Measurements from ENCODE around the gene HOXC12.
A peak's percentile ranks its signal among the peaks of the same experiment; 100 is the strongest.

The HOXC12 gene

DNA sequence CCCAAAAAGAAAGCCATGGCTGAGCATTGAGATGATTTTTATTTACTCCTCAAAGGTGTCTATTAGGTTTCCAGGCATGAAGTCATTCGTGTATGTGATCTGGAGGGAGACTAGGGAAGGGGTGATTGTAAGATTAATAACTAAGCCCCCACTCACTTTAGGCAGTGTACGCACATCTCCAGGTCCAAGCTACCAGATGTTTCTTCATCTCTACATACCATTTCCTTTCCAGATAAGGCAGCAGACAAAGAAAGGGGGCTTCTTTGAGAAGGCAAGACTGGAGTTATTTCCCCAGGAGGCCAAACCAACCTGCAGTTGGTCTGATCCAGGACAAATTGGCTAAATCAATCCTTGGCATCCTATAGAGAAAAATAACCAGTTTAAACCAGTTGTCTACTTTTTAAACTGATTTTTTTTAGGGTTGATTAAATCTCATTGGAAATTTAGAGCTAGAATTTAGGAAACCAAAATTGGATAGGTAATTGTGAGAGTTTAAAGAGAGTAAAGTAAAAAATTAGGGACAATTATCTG, 12.2 kb upstream of the HOXC12 start:
- TF ChIP-seq, protein P1, sequence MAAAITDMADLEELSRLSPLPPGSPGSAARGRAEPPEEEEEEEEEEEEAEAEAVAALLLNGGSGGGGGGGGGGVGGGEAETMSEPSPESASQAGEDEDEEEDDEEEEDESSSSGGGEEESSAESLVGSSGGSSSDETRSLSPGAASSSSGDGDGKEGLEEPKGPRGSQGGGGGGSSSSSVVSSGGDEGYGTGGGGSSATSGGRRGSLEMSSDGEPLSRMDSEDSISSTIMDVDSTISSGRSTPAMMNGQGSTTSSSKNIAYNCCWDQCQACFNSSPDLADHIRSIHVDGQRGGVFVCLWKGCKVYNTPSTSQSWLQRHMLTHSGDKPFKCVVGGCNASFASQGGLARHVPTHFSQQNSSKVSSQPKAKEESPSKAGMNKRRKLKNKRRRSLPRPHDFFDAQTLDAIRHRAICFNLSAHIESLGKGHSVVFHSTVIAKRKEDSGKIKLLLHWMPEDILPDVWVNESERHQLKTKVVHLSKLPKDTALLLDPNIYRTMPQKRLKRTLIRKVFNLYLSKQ (tag by site-specific recombination; IDR thresholded peaks at IDR 0.05; ENCODE audit: borderline replicate concordance) = no peak
- TF ChIP-seq PRDM10 (tag by site-specific recombination; IDR thresholded peaks at IDR 0.05) = peak; percentile 99
- TF ChIP-seq ZNF354C (tag by site-specific recombination; IDR thresholded peaks at IDR 0.05; ENCODE audit: borderline replicate concordance, low read depth) = no peak
- no peak for TF ChIP-seq ZNF530 (tag by site-specific recombination; IDR thresholded peaks at IDR 0.05; ENCODE audit: low read depth)
- ChIA-PET CTCF (interaction anchor here (0.7 kb wide), 1 partner anchor 197 kb away, joined by 3 read pairs; no protein-coding TSS in a partner anchor), POLR2A (no interaction called here)
- H3K9me3 ChIP-seq (ENCODE audit: control insufficient read depth, insufficient read depth, low read depth, low read length) = no peaks in the 10 kb centered on the region
- no peak overlapping the region for H3K27ac ChIP-seq (ENCODE audit: extremely low read depth, low read depth, low read length)
- peaks cover 6% of the 10 kb centered on the region; the same call in 1 of the 2 replicates for H3K4me1 ChIP-seq (ENCODE audit: control insufficient read depth, insufficient read depth, low read length)
- H3K36me3 ChIP-seq (ENCODE audit: control insufficient read depth in 2 of 2, insufficient read depth in 1 of 2, low read length in 2 of 2) = peaks cover 0 to 22% of the 10 kb centered on the region in 2 experiments; a peak in 1 of 3 replicates
- no peak overlapping the region for H3K4me3 ChIP-seq (ENCODE audit: low read depth, low read length)

DNA sequence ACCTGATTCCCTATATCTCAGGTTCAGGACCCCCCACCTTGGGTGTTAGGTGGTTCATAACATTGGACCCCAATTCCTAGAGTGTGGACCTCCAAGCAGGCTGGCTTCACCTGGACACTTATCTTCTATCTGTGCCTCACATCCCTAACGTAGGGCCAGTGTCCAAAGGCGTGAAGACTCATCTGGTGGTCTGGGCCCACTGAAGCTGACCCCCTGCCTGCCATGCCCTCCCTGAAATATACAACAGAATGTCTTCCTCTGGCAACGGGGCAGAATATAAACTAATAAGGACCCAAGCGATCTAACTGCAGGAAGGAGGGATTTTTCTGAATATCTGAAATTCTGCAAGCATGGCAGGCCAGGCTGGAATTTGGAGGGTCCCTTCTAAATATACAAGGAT, 10.5 kb upstream of the HOXC12 start:
- POLR2A ChIA-PET = no interaction called here
- H3K4me1 ChIP-seq (ENCODE audit: control insufficient read depth, insufficient read depth, low read length) = peaks cover 6% of the 10 kb centered on the region; the same call in 1 of the 2 replicates
- TF ChIP-seq, protein P2, sequence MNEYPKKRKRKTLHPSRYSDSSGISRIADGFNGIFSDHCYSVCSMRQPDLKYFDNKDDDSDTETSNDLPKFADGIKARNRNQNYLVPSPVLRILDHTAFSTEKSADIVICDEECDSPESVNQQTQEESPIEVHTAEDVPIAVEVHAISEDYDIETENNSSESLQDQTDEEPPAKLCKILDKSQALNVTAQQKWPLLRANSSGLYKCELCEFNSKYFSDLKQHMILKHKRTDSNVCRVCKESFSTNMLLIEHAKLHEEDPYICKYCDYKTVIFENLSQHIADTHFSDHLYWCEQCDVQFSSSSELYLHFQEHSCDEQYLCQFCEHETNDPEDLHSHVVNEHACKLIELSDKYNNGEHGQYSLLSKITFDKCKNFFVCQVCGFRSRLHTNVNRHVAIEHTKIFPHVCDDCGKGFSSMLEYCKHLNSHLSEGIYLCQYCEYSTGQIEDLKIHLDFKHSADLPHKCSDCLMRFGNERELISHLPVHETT (tag by site-specific recombination; IDR thresholded peaks at IDR 0.05) = no peak
- TF ChIP-seq ZNF654 (tag by site-specific recombination; IDR thresholded peaks at IDR 0.05; ENCODE audit: low read depth) = no peak
- CTCF ChIA-PET = interaction anchor here (0.5 kb wide), 1 partner anchor 205 kb away, joined by 4 read pairs; no protein-coding TSS in a partner anchor
- H3K27ac ChIP-seq (ENCODE audit: extremely low read depth, low read depth, low read length) = no peak overlapping the region
- no peak overlapping the region for H3K4me3 ChIP-seq (ENCODE audit: low read depth, low read length)
- no peaks in the 10 kb centered on the region for H3K9me3 ChIP-seq (ENCODE audit: control insufficient read depth, insufficient read depth, low read depth, low read length)
- H3K36me3 ChIP-seq (ENCODE audit: control insufficient read depth in 2 of 2, insufficient read depth in 1 of 2, low read length in 2 of 2) = peaks cover 0 to 22% of the 10 kb centered on the region in 2 experiments; a peak in 1 of 3 replicates

- H3K4me3 ChIP-seq (ENCODE audit: low read depth, low read length) = no peak overlapping the region
- ChIA-PET POLR2A (no interaction called here), CTCF (interaction anchor here (1.8 kb wide), 1 partner anchor 188 kb away, joined by 5 read pairs; no protein-coding TSS in a partner anchor)
- peaks cover 6% of the 10 kb centered on the region; the same call in 1 of the 2 replicates for H3K4me1 ChIP-seq (ENCODE audit: control insufficient read depth, insufficient read depth, low read length)
- no peak overlapping the region for H3K27ac ChIP-seq (ENCODE audit: extremely low read depth, low read depth, low read length)
- TF ChIP-seq ZXDB (tag by site-specific recombination; IDR thresholded peaks at IDR 0.05) = no peak
- TF ChIP-seq REST (tag by site-specific recombination; IDR thresholded peaks at IDR 0.05) = 0 out of 2 replicates have a peak, but pooled peaks have one; percentile 40
- no peaks in the 10 kb centered on the region for H3K9me3 ChIP-seq (ENCODE audit: control insufficient read depth, insufficient read depth, low read depth, low read length)
- H3K36me3 ChIP-seq (ENCODE audit: control insufficient read depth in 2 of 2, insufficient read depth in 1 of 2, low read length in 2 of 2) = peaks cover 0 to 22% of the 10 kb centered on the region in 2 experiments; a peak in 1 of 3 replicates
Measured at GRCh38 chr12:53944907-53945847, 9.5 kb upstream of the HOXC12 start.

All from HEK293 (cell line).